Measurements from ENCODE around the gene ARHGAP18. TPM values are rescaled to one million over a fixed set of nuclear protein-coding genes. Genes with fewer than 3 reads are reported as not detected.

The ARHGAP18 gene
- total and polyA plus RNA-seq, 10 of the 15 experiments (the other 5 are each of a cell fraction or from before 2014, with no cell fraction given), result 18.2 to 52.2 (median 31.7) TPM

DNA sequence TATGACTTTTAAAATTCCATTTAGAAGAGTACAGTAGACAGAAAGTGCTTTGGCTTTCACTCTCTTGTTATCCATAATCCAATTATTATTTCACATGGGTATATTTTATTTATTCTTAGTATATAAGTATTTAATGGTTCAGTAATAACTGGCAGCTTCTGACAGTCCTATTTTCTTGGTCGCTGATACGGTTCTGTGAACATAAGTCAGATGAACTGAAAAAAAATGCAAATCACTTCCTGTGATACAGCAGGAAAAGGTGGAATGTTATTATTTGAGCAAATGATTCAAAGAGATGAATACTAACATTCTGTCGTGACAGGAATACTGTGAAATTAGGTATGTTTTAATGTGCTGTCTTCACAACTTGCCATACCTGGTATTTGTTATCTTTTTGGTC, 132.3 kb downstream of the ARHGAP18 start:
- no peak overlapping the region for H3K27ac ChIP-seq (ENCODE audit: control insufficient read depth, insufficient read depth)
- intact Hi-C loops (cut with micrococcal nuclease; ENCODE audit: unreplicated experiment), result no loop called here
- no peak overlapping the region for H2AFZ ChIP-seq (ENCODE audit: control insufficient read depth, low read depth, low read length)
- H3K4me1 ChIP-seq (ENCODE audit: control insufficient read depth, insufficient read depth, low read length), result no peaks in the 10 kb centered on the region
- no peak overlapping the region for H3K4me2 ChIP-seq (ENCODE audit: control insufficient read depth, insufficient read depth)
- no peak for ATAC-seq
- peaks cover 0 to 9% of the 10 kb centered on the region in 2 experiments; a peak in 2 of 4 replicates for H3K36me3 ChIP-seq (ENCODE audit: control insufficient read depth in 2 of 2, insufficient read depth in 2 of 2, low read length in 1 of 2)
- H3K9ac ChIP-seq (ENCODE audit: control insufficient read depth, insufficient read depth, low read length), result no peak overlapping the region
- H3K9me3 ChIP-seq (replicated peaks; ENCODE audit: control insufficient read depth, insufficient read depth, low read length), result peaks cover 3% of the 10 kb centered on the region; the same call in 2 of the 3 replicates
- in situ Hi-C loops (cut with MboI), result no loop called here
- H3K27me3 ChIP-seq (replicated peaks in 1 of 2; ENCODE audit: control insufficient read depth in 2 of 2, insufficient read depth in 2 of 2, low read length in 1 of 2), result no peaks in the 10 kb centered on the region
- FAIRE-seq, result no peak
- no TSS peak for BruUV-seq (replicated peaks)
- TF ChIP-seq, protein P1, sequence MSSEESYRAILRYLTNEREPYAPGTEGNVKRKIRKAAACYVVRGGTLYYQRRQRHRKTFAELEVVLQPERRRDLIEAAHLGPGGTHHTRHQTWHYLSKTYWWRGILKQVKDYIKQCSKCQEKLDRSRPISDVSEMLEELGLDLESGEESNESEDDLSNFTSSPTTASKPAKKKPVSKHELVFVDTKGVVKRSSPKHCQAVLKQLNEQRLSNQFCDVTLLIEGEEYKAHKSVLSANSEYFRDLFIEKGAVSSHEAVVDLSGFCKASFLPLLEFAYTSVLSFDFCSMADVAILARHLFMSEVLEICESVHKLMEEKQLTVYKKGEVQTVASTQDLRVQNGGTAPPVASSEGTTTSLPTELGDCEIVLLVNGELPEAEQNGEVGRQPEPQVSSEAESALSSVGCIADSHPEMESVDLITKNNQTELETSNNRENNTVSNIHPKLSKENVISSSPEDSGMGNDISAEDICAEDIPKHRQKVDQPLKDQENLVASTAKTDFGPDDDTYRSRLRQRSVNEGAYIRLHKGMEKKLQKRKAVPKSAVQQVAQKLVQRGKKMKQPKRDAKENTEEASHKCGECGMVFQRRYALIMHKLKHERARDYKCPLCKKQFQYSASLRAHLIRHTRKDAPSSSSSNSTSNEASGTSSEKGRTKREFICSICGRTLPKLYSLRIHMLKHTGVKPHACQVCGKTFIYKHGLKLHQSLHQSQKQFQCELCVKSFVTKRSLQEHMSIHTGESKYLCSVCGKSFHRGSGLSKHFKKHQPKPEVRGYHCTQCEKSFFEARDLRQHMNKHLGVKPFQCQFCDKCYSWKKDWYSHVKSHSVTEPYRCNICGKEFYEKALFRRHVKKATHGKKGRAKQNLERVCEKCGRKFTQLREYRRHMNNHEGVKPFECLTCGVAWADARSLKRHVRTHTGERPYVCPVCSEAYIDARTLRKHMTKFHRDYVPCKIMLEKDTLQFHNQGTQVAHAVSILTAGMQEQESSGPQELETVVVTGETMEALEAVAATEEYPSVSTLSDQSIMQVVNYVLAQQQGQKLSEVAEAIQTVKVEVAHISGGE (CRISPR knock-in tag; IDR thresholded peaks at IDR 0.05), result no peak
- TF ChIP-seq PML (IDR thresholded peaks at IDR 0.05; ENCODE audit: low read length) (no peak), ASH2L (IDR thresholded peaks at IDR 0.05; ENCODE audit: borderline replicate concordance, low read depth) (no peak), CHD4 (IDR thresholded peaks at IDR 0.05) (no peak), ZBED1 (IDR thresholded peaks at IDR 0.05; ENCODE audit: borderline replicate concordance) (no peak), FOS (IDR thresholded peaks at IDR 0.05; ENCODE audit: borderline replicate concordance, extremely low read depth, insufficient read length) (no peak), IKZF2 (IDR thresholded peaks at IDR 0.05) (no peak), TBL1XR1 (IDR thresholded peaks at IDR 0.05; ENCODE audit: low read depth, low read length) (no peak), RAD21 (IDR thresholded peaks at IDR 0.05; ENCODE audit: insufficient read depth, low read depth, low read length) (no peak), NR2C1 (IDR thresholded peaks at IDR 0.05) (no peak), ZNF384 (IDR thresholded peaks at IDR 0.05; ENCODE audit: borderline replicate concordance, low read depth, low read length) (no peak), ZBTB33 (IDR thresholded peaks at IDR 0.05) (no peak), GATAD2B (conservative IDR thresholded peaks at IDR 0.05; ENCODE audit: low read depth) (no peak)
- ChIA-PET RAD21 (ENCODE audit: unreplicated experiment) (no interaction called here), SMC1A (ENCODE audit: uncharacterized antibody, unreplicated experiment) (interaction anchor here (1.5 to 2.4 kb wide), 3 partner anchors 12 to 153 kb away, joined by 8 to 11 read pairs (median 8); no protein-coding TSS in a partner anchor), CTCF (interaction anchor here (0.8 to 1.5 kb wide), 7 partner anchors 11 to 197 kb away, joined by 3 to 6 read pairs (median 4); no protein-coding TSS in a partner anchor), POLR2A (interaction anchor here (0.9 kb wide), 1 partner anchor 11 kb away, joined by 3 read pairs; no protein-coding TSS in a partner anchor)
- no peaks in the 10 kb centered on the region for H3K79me2 ChIP-seq (ENCODE audit: control insufficient read depth, insufficient read depth, low read length)
- no peak for DNase-seq (ENCODE audit: low read depth, low spot score)
- no peaks in the 10 kb centered on the region for H4K20me1 ChIP-seq (ENCODE audit: control insufficient read depth, insufficient read depth)
- no peak overlapping the region for H3K4me3 ChIP-seq
- WGBS (ENCODE audit: insufficient coverage, insufficient replicate concordance, low lambda C conversion rate, missing lambda C conversion rate), result 18% methylated on average over 3 of the region's 3 CpGs

Data from GM12878 (cell line).